ENCODE measurements around the gene PTPRG.
"Not testable (repeated sequence)": the region's sequence is repeated elsewhere in the genome, so short reads cannot be mapped to it uniquely, and the experiment has no call there.

Gene PTPRG

GRCh38 chr3:62027796-62028195, 466.4 kb downstream of the PTPRG start:
- DNase-seq: no peak
- H3K9me3 Mint-ChIP-seq: peaks cover 1 to 10% of the 10 kb centered on the region in 2 donors
- H3K27me3 Mint-ChIP-seq: no peaks in the 10 kb centered on the region

GRCh38 chr3:62028236-62028635, 466.9 kb downstream of the PTPRG start:
- Mint-ChIP-seq H3K9me3 (peaks cover 1 to 10% of the 10 kb centered on the region in 2 donors), H3K4me3 (no peak overlapping the region), H3K36me3 (ENCODE audit: insufficient read depth) (no peaks in the 10 kb centered on the region), H3K27ac (no peak overlapping the region), H3K27me3 (no peaks in the 10 kb centered on the region), H3K4me1 (ENCODE audit: low read depth in 2 of 2) (no peaks in the 10 kb centered on the region)
- DNase-seq: no peak
- no peak for ATAC-seq (replicated peaks)

More at GRCh38 chr3:62027796-62028195, 466.4 kb downstream of the PTPRG start:
- no peaks in the 10 kb centered on the region for H3K4me1 Mint-ChIP-seq (ENCODE audit: low read depth in 2 of 2)
- ATAC-seq (replicated peaks): no peak
- H3K36me3 Mint-ChIP-seq (ENCODE audit: insufficient read depth): no peaks in the 10 kb centered on the region
- H3K27ac Mint-ChIP-seq: no peak overlapping the region
- H3K4me3 Mint-ChIP-seq: no peak overlapping the region

GRCh38 chr3:62032738-62033137, 471.4 kb downstream of the PTPRG start:
- Mint-ChIP-seq H3K27me3 (no peaks in the 10 kb centered on the region), H3K4me1 (ENCODE audit: low read depth in 2 of 2) (no peaks in the 10 kb centered on the region), H3K9me3 (peaks cover 0 to 10% of the 10 kb centered on the region in 2 donors), H3K36me3 (ENCODE audit: insufficient read depth) (no peaks in the 10 kb centered on the region), H3K27ac (no peak overlapping the region), H3K4me3 (no peak overlapping the region)
- DNase-seq: no peak
- no peak for ATAC-seq (replicated peaks)

- Mint-ChIP-seq H3K4me3 (no peak overlapping the region), H3K27ac (no peak overlapping the region), H3K9me3 (peaks cover 0 to 10% of the 10 kb centered on the region in 2 donors), H3K27me3 (no peaks in the 10 kb centered on the region), H3K36me3 (ENCODE audit: insufficient read depth) (no peaks in the 10 kb centered on the region), H3K4me1 (ENCODE audit: low read depth in 2 of 2) (no peaks in the 10 kb centered on the region)
- ATAC-seq (replicated peaks) (no peak), DNase-seq (no peak)
These were observed 474.2 kb downstream of the PTPRG start for GRCh38 chr3:62035402-62036057.

- Mint-ChIP-seq H3K4me1 (ENCODE audit: low read depth in 2 of 2) (no peaks in the 10 kb centered on the region), H3K9me3 (peaks cover 1 to 2% of the 10 kb centered on the region in 2 donors), H3K27ac (no peak overlapping the region), H3K36me3 (ENCODE audit: insufficient read depth) (no peaks in the 10 kb centered on the region), H3K4me3 (no peak overlapping the region), H3K27me3 (no peaks in the 10 kb centered on the region)
- ATAC-seq (replicated peaks) (no peak), DNase-seq (no peak)
These were observed 475.4 kb downstream of the PTPRG start for GRCh38 chr3:62036726-62037125.

- not testable (repeated sequence) for ATAC-seq (replicated peaks); H3K4me3 Mint-ChIP-seq; H3K4me1 Mint-ChIP-seq (ENCODE audit: low read depth in 2 of 2); DNase-seq; H3K27me3 Mint-ChIP-seq; H3K27ac Mint-ChIP-seq; H3K36me3 Mint-ChIP-seq (ENCODE audit: insufficient read depth); H3K9me3 Mint-ChIP-seq
These were observed 477.4 kb downstream of the PTPRG start for GRCh38 chr3:62038798-62039197.

GRCh38 chr3:62039586-62039985, 478.2 kb downstream of the PTPRG start:
- no peaks in the 10 kb centered on the region for H3K27me3 Mint-ChIP-seq
- DNase-seq (no peak), ATAC-seq (replicated peaks) (no peak)
- H3K9me3 Mint-ChIP-seq: peaks cover 0 to 4% of the 10 kb centered on the region in 2 donors
- H3K4me3 Mint-ChIP-seq: no peak overlapping the region
- H3K36me3 Mint-ChIP-seq (ENCODE audit: insufficient read depth): no peaks in the 10 kb centered on the region
- no peak overlapping the region for H3K27ac Mint-ChIP-seq
- no peaks in the 10 kb centered on the region for H3K4me1 Mint-ChIP-seq (ENCODE audit: low read depth in 2 of 2)

GRCh38 chr3:62041681-62042080, 480.3 kb downstream of the PTPRG start:
- ATAC-seq (replicated peaks) (no peak), DNase-seq (no peak)
- H3K4me3 Mint-ChIP-seq: no peak overlapping the region
- no peaks in the 10 kb centered on the region for H3K27me3 Mint-ChIP-seq
- H3K27ac Mint-ChIP-seq: no peak overlapping the region
- H3K9me3 Mint-ChIP-seq: peaks cover 0 to 4% of the 10 kb centered on the region in 2 donors
- no peaks in the 10 kb centered on the region for H3K4me1 Mint-ChIP-seq (ENCODE audit: low read depth in 2 of 2)
- H3K36me3 Mint-ChIP-seq (ENCODE audit: insufficient read depth): no peaks in the 10 kb centered on the region

- H3K36me3 Mint-ChIP-seq (ENCODE audit: insufficient read depth): no peaks in the 10 kb centered on the region
- no peak for ATAC-seq (replicated peaks)
- no peak overlapping the region for H3K4me3 Mint-ChIP-seq
These were observed 483.6 kb downstream of the PTPRG start for GRCh38 chr3:62044874-62045411.

GRCh38 chr3:62046326-62046725, 485.0 kb downstream of the PTPRG start:
- DNase-seq (no peak), ATAC-seq (replicated peaks) (no peak)
- Mint-ChIP-seq H3K27me3 (no peaks in the 10 kb centered on the region), H3K36me3 (ENCODE audit: insufficient read depth) (no peaks in the 10 kb centered on the region), H3K4me3 (no peak overlapping the region), H3K27ac (no peak overlapping the region), H3K4me1 (ENCODE audit: low read depth in 2 of 2) (no peaks in the 10 kb centered on the region), H3K9me3 (peaks cover 0 to 4% of the 10 kb centered on the region in 2 donors)

More at GRCh38 chr3:62044874-62045411, 483.6 kb downstream of the PTPRG start:
- H3K27ac Mint-ChIP-seq: no peak overlapping the region
- no peaks in the 10 kb centered on the region for H3K4me1 Mint-ChIP-seq (ENCODE audit: low read depth in 2 of 2)
- H3K9me3 Mint-ChIP-seq: peaks cover 0 to 6% of the 10 kb centered on the region in 2 donors
- DNase-seq: no peak
- no peaks in the 10 kb centered on the region for H3K27me3 Mint-ChIP-seq

GRCh38 chr3:62048577-62048976, 487.2 kb downstream of the PTPRG start:
- no peak for ATAC-seq (replicated peaks)
- H3K4me1 Mint-ChIP-seq (ENCODE audit: low read depth in 2 of 2): no peaks in the 10 kb centered on the region
- no peak overlapping the region for H3K4me3 Mint-ChIP-seq
- no peak for DNase-seq
- H3K27me3 Mint-ChIP-seq: no peaks in the 10 kb centered on the region
- no peaks in the 10 kb centered on the region for H3K36me3 Mint-ChIP-seq (ENCODE audit: insufficient read depth)
- H3K9me3 Mint-ChIP-seq: peaks cover 0 to 1% of the 10 kb centered on the region in 2 donors
- no peak overlapping the region for H3K27ac Mint-ChIP-seq

GRCh38 chr3:62049033-62049432, 487.7 kb downstream of the PTPRG start:
- ATAC-seq (replicated peaks) (no peak), DNase-seq (no peak)
- Mint-ChIP-seq H3K9me3 (peaks cover 0 to 1% of the 10 kb centered on the region in 2 donors), H3K27me3 (no peaks in the 10 kb centered on the region), H3K4me1 (ENCODE audit: low read depth in 2 of 2) (no peaks in the 10 kb centered on the region), H3K4me3 (no peak overlapping the region), H3K36me3 (ENCODE audit: insufficient read depth) (no peaks in the 10 kb centered on the region), H3K27ac (no peak overlapping the region)

GRCh38 chr3:62051506-62051905, 490.1 kb downstream of the PTPRG start:
- Mint-ChIP-seq H3K4me3 (no peak overlapping the region), H3K27ac (no peak overlapping the region), H3K27me3 (no peaks in the 10 kb centered on the region), H3K36me3 (ENCODE audit: insufficient read depth) (no peaks in the 10 kb centered on the region), H3K9me3 (peaks cover 0 to 9% of the 10 kb centered on the region in 2 donors), H3K4me1 (ENCODE audit: low read depth in 2 of 2) (no peaks in the 10 kb centered on the region)
- ATAC-seq (replicated peaks) (no peak), DNase-seq (no peak)

- H3K9me3 Mint-ChIP-seq: peaks cover 0 to 12% of the 10 kb centered on the region in 2 donors
- DNase-seq (no peak), ATAC-seq (replicated peaks) (no peak)
- no peaks in the 10 kb centered on the region for H3K4me1 Mint-ChIP-seq (ENCODE audit: low read depth in 2 of 2)
- no peaks in the 10 kb centered on the region for H3K27me3 Mint-ChIP-seq
- H3K27ac Mint-ChIP-seq: no peak overlapping the region
- no peak overlapping the region for H3K4me3 Mint-ChIP-seq
- H3K36me3 Mint-ChIP-seq (ENCODE audit: insufficient read depth): no peaks in the 10 kb centered on the region
These were observed 491.0 kb downstream of the PTPRG start for GRCh38 chr3:62052331-62052730.

All from effector memory CD8-positive, alpha-beta T cell (primary cell).